SU-DHL-6 (cell line): ENCODE measurements around the gene SLC51B.

Experiments used
- EZH2phosphoT487 ChIP-seq: fragments of 200-600 bp; sonication (generic), shearing (Covaris generic); conservative IDR thresholded peaks from 2 replicates; pipeline ENCODE4 v1.6.1; 2018; ENCODE audit warnings: mild to moderate bottlenecking, antibody characterized with exemption, low read length, moderate library complexity, mixed read lengths
- TF ChIP-seq, protein P1 (sequence below): fragments of 200-600 bp; sonication (generic); IDR thresholded peaks from one replicate; pipeline ENCODE4 v1.5.1; 2017; ENCODE audit warnings: antibody characterized with exemption, mild to moderate bottlenecking, low read length, moderate library complexity; ENCODE audit not compliant: insufficient read depth, poor library complexity, severe bottlenecking

- TF ChIP-seq, protein P1, sequence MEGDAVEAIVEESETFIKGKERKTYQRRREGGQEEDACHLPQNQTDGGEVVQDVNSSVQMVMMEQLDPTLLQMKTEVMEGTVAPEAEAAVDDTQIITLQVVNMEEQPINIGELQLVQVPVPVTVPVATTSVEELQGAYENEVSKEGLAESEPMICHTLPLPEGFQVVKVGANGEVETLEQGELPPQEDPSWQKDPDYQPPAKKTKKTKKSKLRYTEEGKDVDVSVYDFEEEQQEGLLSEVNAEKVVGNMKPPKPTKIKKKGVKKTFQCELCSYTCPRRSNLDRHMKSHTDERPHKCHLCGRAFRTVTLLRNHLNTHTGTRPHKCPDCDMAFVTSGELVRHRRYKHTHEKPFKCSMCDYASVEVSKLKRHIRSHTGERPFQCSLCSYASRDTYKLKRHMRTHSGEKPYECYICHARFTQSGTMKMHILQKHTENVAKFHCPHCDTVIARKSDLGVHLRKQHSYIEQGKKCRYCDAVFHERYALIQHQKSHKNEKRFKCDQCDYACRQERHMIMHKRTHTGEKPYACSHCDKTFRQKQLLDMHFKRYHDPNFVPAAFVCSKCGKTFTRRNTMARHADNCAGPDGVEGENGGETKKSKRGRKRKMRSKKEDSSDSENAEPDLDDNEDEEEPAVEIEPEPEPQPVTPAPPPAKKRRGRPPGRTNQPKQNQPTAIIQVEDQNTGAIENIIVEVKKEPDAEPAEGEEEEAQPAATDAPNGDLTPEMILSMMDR, result no peak
- no peak for TF ChIP-seq EZH2phosphoT487
These were observed 24.8 kb downstream of the SLC51B start for GRCh38 chr15:65069779-65070546.
